K562 treated with DMSO at 1 percent for 4 hours (cell line): ENCODE data around the gene SLC20A1. TPM values are rescaled to one million over a fixed set of nuclear protein-coding genes. Genes with fewer than 3 reads are reported as not detected.

Experiments
- total RNA-seq: library from RNA; unstranded; fragments of 300-600 nt; gene quantifications from 2 replicates; pipeline ENCODE4 v1.2.3, GENCODE V29; 2022; ENCODE audit not compliant: insufficient read depth

The SLC20A1 gene
- total RNA-seq, result 39.8 and 61.4 TPM in 2 replicates

GRCh38 chr2:112645310-112646101 lies at the start of gene SLC20A1:
TSS of gene SLC20A1 (plus strand) at chr2:112645939. CDS start at chr2:112646829, 890 bp downstream.

Other genes starting within 250 kb of the SLC20A1 start
- not detected in 2 replicates for gene RGPD8, start 212.3 kb upstream of the SLC20A1 start, total RNA-seq
- gene TTL, start 163.8 kb upstream of the SLC20A1 start, total RNA-seq, result 13.7 and 15.8 TPM in 2 replicates
- gene POLR1B, start 103.5 kb upstream of the SLC20A1 start, total RNA-seq, result 5.1 and 5.4 TPM in 2 replicates
- 43.9 and 68.5 TPM in 2 replicates for gene CHCHD5, start 61.3 kb upstream of the SLC20A1 start, total RNA-seq
- gene NT5DC4, start 75.1 kb downstream of the SLC20A1 start, total RNA-seq, result not detected in 2 replicates
- 12.0 and 13.5 TPM in 2 replicates for gene CKAP2L, start 118.7 kb downstream of the SLC20A1 start, total RNA-seq
- 0.58 and 0.81 TPM in 2 replicates for gene IL1A, start 138.6 kb downstream of the SLC20A1 start, total RNA-seq
- not detected in 2 replicates for gene IL1B, start 190.8 kb downstream of the SLC20A1 start, total RNA-seq